GM19240 (cell line): ENCODE data around the gene ASPM.
"Not testable (repeated sequence)": the region's sequence is repeated elsewhere in the genome, so short reads cannot be mapped to it uniquely, and the experiment has no call there.

Experiments
- DNase-seq: peaks from one replicate; pipeline ENCODE4 v3.0.0; 2011; ENCODE audit warnings: low spot score; ENCODE audit not compliant: insufficient read length

Gene ASPM

DNA sequence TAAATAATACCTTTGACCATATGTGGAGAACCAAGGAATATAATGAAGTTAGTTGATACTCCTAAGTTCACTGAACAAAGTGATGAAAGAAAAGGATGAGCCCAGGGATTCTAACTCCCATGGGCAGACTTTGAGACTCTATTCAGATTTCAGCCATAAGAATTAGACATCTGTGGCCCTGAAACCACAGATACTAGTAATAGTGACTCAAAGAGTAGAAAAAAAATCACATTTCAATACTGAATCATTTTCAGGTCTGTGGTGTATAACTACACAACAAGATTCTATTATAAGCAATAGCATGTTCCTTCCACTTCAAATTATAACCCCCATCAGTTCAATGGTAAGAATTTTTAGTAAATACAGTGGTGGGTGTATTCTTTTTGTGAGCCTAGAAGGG is 63.0 kb downstream of the ASPM start:
- no peak for DNase-seq

DNA sequence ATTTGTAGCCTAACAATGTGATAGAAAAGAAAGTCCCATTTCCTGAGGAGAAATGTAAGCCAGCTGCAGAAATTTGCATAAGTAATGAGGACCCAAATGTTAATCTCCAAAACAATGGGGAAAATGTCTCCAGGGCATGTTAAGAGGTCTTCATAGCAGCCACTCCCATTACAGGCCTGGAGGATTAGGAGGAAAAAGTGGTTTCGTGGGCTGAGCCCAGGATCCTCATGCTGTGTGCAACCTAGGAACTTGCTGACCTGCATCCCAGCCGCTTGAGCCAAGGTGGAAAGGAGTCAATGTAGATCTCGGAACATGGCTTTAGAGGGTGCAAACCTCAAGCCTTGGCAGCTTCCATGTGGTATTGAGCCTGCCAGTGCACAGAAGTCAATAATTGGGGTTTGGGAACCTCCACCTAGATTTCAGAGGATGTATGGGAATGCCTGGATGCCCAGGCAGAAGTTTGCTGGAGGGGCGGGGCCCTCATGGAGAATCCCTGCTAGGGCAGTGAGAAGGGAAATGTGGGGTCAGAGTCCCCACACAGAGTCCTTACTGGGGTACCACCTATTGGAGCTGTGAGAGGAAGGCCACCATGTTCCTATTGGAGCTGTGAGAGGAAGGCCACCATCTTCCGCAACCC is 65.2 kb downstream of the ASPM start:
- no peak for DNase-seq

- no peak for DNase-seq
Observed at GRCh38 chr1:197080323-197080722, 66.1 kb downstream of the ASPM start.

DNA sequence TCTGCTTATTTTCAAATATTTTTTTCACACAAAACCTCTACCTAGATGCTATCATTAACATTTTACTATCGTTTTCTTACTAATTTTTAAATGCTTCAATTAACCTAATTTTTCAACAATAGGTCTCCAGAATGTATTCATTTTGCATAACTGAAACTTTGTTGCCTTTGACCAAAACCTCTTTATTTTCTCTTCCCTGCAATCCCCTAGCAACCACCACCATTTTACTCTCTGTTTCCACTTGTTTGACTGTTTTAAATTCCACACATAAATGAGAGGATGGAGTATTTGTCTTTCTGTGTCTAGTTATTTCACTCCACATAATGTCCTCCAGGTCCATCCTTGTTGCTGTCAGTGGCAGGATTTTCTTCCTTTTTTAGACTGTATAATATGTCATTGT is 69.9 kb downstream of the ASPM start:
- no peak for DNase-seq

DNA sequence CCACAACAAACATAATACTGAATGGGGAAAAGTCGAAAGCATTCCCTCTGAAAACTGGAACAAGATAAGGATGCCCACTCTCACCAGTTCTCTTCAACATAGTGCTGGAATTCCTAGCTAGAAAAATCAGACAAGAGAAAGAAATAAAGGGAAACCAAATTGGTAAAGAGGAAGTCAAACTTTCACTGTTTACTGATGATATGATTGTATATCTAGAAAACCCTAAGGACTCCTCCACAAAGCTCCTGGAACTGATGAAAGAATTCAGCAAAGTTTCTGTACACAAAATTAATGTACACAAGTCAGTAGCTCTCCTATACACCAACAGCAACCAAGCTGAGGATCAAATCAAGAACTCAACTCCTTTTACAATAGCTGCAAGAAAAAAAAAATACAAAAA is 72.5 kb downstream of the ASPM start:
- no peak for DNase-seq

- no peak for DNase-seq
Observed at GRCh38 chr1:197067457-197067818, 79.0 kb downstream of the ASPM start.

GRCh38 chr1:197066719-197067456 is 79.6 kb downstream of the ASPM start, which contains the start of gene F13B:
TSS of gene F13B (minus strand) at chr1:197067260. CDS start at chr1:197067223, 37 bp downstream.
- no peak for DNase-seq

DNA sequence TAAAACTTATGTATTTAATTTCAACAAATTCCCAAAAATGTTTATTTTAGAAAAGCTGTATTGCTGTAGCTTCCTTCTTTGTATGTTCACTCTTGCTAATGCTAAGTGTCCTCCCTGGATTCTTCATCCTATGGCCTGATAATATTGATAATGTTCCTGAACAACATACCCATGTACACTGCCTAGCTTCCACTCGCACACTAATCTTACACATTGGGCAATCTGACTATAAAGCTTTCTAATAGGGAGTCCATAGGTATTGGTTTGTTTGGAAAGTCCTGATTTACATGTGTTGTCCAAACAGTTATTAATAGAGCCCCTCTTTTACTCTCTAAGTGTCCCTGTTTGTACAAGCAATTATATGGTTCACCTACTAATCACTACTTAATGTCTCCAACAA is 80.2 kb downstream of the ASPM start:
- DNase-seq = no peak

GRCh38 chr1:197065559-197065958 is 80.9 kb downstream of the ASPM start:
- DNase-seq = no peak

DNA sequence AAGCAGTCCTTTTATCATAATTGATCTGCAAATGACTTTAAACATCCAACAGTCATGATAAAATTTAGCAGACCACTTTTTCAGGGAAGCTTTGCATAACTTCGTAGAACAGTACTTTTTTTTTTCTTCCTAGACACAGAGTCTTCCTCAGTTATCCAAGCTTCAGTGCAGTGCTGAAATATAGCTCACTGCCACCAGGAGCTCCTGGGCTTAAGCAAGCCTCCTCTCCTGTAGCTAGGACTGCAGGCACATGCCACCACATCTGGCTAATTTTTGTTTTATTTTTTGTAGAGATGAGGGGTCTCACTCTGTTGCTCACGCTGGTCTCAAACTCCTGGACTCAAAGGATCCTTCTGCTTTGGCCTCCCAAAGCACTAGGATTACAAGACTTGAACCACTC is 83.3 kb downstream of the ASPM start:
- DNase-seq = no peak

DNA sequence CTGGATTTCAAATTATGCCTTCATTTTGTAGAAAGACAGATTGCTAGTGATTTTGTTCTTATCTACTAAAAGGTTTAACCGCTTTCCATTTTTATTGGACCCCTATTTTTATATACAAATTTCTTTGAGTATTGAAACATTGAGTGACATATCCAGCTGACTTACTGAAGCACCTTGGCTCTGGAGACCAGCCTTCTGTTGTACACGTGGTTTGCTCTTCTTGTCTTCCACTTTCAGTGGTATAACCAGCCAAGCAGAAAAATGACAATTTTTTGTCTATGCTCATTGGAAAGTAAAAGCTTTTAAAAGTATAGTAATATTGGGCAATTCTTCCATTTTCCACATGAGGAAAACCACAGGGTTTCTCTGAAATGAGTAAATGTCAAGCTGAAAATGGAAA is 83.8 kb downstream of the ASPM start:
- DNase-seq = no peak

GRCh38 chr1:197049100-197049499 is 97.4 kb downstream of the ASPM start:
- DNase-seq = no peak

DNA sequence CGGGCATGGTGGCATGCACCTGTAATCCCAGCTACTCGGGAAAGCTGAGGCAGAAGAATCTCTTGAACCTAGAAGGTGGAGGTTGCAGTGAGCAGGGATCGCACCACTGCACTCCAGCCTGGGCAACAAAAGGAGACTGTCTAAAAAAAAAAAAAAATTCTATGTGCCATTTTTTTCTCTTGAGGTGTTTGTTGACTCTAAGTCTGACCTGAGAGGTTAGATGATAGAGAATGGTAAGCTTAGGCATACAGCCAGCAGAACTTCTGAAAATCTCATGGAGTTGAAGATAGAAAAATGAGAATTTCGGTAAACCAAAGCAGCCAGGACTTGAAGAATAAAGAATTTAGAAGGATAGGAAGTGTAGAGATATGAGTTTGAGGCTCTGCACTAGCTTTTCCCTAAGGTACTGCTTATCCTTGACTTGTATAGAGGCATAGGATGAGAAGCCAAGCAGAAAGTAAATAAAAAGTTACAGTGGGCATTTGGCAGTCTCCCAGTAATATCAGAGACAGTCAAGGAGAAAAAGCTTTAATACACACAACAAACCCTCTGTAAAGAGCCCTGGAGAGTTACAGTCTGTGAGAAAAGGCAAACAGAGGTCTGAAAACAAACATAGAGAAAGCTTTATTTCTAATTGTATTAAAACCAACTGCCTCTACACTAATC is 103.7 kb downstream of the ASPM start:
- DNase-seq = no peak

GRCh38 chr1:197041486-197042353 is 104.7 kb downstream of the ASPM start:
- DNase-seq = no peak

DNA sequence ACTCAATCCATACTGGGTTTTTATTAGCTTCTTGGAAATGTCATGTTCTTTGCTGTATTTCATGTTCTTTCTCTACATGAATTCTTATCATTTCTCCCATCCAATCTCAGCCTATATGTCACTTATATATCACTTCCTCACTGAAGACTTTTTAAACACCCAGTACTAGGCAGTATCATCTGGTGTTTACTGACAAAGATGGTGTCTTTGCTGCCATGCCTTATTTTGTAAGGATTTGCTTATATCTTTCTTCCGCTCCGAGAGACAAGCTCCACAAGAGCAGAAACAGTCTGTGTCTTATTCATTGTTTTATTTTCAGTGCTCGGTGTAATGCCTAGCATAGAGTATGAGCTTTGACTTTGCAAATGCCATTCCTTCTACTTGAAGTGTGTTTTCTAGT is 109.6 kb downstream of the ASPM start:
- DNase-seq = no peak

- not testable (repeated sequence) for DNase-seq
Observed at GRCh38 chr1:197034631-197035339, 111.7 kb downstream of the ASPM start.
